Stimulated activated CD8-positive, alpha-beta memory T cell treated with anti-CD3 and anti-CD28 coated beads, Interleukin-4, amount 100 ng/mL, for 24 hours (primary cell): Measurements from ENCODE around the gene ZNF846.
"Not testable (repeated sequence)": the region's sequence is repeated elsewhere in the genome, so short reads cannot be mapped to it uniquely, and the experiment has no call there.

Experiments used
- DNase-seq: peaks from one replicate; pipeline ENCODE4 v3.0.0-alpha.2; 2020; ENCODE audit warnings: low read depth

ZNF846 gene

GRCh38 chr19:9784163-9784496 is 15.6 kb upstream of the ZNF846 start:
- DNase-seq: not testable (repeated sequence)

GRCh38 chr19:9782338-9782737 is 13.8 kb upstream of the ZNF846 start:
- DNase-seq: no peak

GRCh38 chr19:9757544-9758501 is 10.7 kb downstream of the ZNF846 start:
- DNase-seq: no peak

- no peak for DNase-seq
Measured at GRCh38 chr19:9752701-9753443, 15.7 kb downstream of the ZNF846 start.

GRCh38 chr19:9751446-9751845 is 17.1 kb downstream of the ZNF846 start:
- no peak for DNase-seq

GRCh38 chr19:9741476-9742171 is 26.9 kb downstream of the ZNF846 start:
- DNase-seq: no peak

- DNase-seq: no peak
Measured at GRCh38 chr19:9735986-9736385, 32.6 kb downstream of the ZNF846 start.

GRCh38 chr19:9730056-9730455 is 38.5 kb downstream of the ZNF846 start:
- not testable (repeated sequence) for DNase-seq

- no peak for DNase-seq
Measured at GRCh38 chr19:9729162-9729561, 39.4 kb downstream of the ZNF846 start.

- DNase-seq: no peak
Measured at GRCh38 chr19:9727644-9728043, 40.9 kb downstream of the ZNF846 start.

GRCh38 chr19:9725508-9726201 is 42.9 kb downstream of the ZNF846 start:
- DNase-seq: not testable (repeated sequence)

GRCh38 chr19:9724157-9724556 is 44.4 kb downstream of the ZNF846 start:
- DNase-seq: no peak

GRCh38 chr19:9721861-9722260 is 46.7 kb downstream of the ZNF846 start:
- no peak for DNase-seq

GRCh38 chr19:9720541-9720940 is 48.0 kb downstream of the ZNF846 start:
- no peak for DNase-seq

GRCh38 chr19:9711815-9712214 is 56.7 kb downstream of the ZNF846 start:
- DNase-seq: no peak

- DNase-seq: no peak
Measured at GRCh38 chr19:9709305-9709704, 59.2 kb downstream of the ZNF846 start.

GRCh38 chr19:9705836-9706235 is 62.7 kb downstream of the ZNF846 start:
- no peak for DNase-seq

GRCh38 chr19:9702186-9702585 is 66.4 kb downstream of the ZNF846 start:
- DNase-seq: no peak
